ENCODE results near the gene ZNF853. TPM values are rescaled to one million over a fixed set of nuclear protein-coding genes. Genes with fewer than 3 reads are reported as not detected.

Gene ZNF853
- total RNA-seq, 1 donor = 0.54 TPM

DNA sequence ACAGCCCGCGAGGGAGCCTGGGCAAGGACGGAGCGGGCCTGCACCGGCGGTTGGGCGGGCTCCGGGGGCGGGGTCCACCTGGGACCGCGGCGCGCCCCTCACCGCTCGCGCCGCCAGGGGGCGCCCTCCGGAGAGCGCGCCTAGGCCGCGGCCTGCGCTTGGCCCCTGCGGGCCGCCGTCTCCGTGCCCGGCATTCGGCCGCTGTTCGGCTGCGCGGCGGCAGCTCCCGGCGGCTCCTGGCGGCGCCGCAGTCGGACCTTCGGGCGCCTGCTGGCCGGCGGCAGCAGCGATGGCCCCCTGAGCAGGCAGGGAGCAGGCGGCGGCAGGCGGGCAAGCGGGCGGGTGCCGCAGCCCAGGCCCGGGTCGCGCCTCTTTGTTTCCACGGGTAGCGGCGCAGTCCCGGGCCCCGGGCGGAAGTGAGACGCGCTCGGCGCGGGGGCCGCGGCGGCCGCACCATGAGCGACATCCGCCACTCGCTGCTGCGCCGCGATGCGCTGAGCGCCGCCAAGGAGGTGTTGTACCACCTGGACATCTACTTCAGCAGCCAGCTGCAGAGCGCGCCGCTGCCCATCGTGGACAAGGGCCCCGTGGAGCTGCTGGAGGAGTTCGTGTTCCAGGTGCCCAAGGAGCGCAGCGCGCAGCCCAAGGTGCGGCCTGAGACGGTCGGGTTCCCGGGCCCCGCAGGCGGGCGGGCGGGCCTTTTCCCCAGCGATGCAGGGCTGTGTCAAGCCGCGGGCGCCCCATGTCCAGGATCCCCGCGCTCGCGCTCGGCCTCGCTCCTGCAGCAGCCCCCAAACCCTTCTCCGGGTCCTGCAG, 25.4 kb upstream of the ZNF853 start, which contains the start of gene INTS15:
INTS15 (plus strand) TSS at position 193 of the 816 bp plus-strand sequence; CDS start at position 456, 263 bp downstream.
- DNase-seq (ENCODE audit: low read depth) = peak; percentile 78
- peak within 1 kb of the TSS; percentile 95 for H3K4me3 ChIP-seq (ENCODE audit: low read depth, low read length)
- TF ChIP-seq CTCF (IDR thresholded peaks at IDR 0.05; ENCODE audit: insufficient read depth, low read length) = peak; percentile 47

GRCh38 chr7:6590645-6591110, 24.7 kb upstream of the ZNF853 start:
- TF ChIP-seq CTCF (IDR thresholded peaks at IDR 0.05; ENCODE audit: insufficient read depth, low read length) = no peak
- peak overlapping the region; percentile 95 for H3K4me3 ChIP-seq (ENCODE audit: low read depth, low read length)
- peak; percentile 27 for DNase-seq (ENCODE audit: low read depth)

DNA sequence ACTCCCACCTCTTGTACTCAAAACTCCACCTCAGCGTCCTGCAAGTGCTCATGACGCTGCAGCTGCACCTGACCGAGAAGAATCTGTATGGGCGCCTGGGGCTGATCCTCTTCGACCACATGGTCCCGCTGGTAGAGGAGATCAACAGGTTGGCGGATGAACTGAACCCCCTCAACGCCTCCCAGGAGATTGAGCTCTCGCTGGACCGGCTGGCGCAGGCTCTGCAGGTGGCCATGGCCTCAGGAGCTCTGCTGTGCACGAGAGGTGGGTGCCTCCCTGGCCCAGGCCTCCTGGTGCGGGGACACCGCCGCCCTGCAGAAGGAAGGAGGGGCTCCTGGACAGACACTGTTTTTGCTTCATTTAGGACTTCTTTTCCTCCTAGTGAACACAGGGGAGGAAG, 15.3 kb upstream of the ZNF853 start:
- DNase-seq (ENCODE audit: low read depth) = no peak
- no peak for TF ChIP-seq CTCF (IDR thresholded peaks at IDR 0.05; ENCODE audit: insufficient read depth, low read length)
- H3K4me3 ChIP-seq (ENCODE audit: low read depth, low read length) = no peak overlapping the region

GRCh38 chr7:6604458-6604857, 11.0 kb upstream of the ZNF853 start:
- no peak for TF ChIP-seq CTCF (IDR thresholded peaks at IDR 0.05; ENCODE audit: insufficient read depth, low read length)
- H3K4me3 ChIP-seq (ENCODE audit: low read depth, low read length) = no peak overlapping the region
- no peak for DNase-seq (ENCODE audit: low read depth)

DNA sequence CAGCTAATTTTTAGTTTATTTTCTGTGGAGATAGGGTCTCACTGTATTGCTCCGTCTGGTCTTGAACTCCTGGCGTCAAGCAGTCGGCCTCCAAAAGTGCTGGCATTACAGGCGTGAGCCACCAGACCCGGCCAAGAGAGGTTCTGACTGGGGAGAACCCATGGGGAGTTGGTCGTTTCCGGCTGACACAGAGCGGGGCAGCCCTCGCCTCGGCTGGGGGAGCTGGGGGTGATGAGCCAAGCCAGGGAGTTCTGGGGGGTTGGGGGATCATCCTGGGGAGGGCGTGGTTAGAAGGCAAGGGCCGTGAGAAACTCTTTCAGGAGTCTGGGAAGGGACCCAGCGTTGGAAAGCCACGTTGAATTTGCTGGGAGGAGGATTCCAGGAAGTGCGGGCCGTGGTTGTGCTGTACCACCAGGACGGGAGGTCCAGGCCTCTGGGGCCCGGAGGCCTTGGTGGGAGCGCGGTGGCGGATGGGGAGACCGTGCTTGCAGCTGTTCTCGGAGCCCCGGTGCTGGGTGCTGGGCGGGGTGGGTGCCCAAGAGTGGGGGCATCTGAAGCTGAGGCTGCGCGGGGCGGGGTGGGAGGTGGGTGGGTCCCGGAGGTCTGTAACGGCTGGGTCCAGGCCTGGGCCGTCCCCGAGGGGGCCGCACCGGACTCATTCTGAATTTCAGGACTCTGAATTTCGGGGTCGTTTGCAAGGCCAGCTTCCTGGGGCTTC, 8.4 kb upstream of the ZNF853 start:
- no peak overlapping the region for H3K4me3 ChIP-seq (ENCODE audit: low read depth, low read length)
- TF ChIP-seq CTCF (IDR thresholded peaks at IDR 0.05; ENCODE audit: insufficient read depth, low read length) = no peak
- no peak for DNase-seq (ENCODE audit: low read depth)

- TF ChIP-seq CTCF (IDR thresholded peaks at IDR 0.05; ENCODE audit: insufficient read depth, low read length) = no peak
- no peak overlapping the region for H3K4me3 ChIP-seq (ENCODE audit: low read depth, low read length)
Observed at GRCh38 chr7:6607651-6608051, 7.8 kb upstream of the ZNF853 start.

More at GRCh38 chr7:6607651-6608051, 7.8 kb upstream of the ZNF853 start:
- DNase-seq (ENCODE audit: low read depth) = no peak
